ENCODE results near the gene ZNF766. TPM values are rescaled to one million over a fixed set of nuclear protein-coding genes. Genes with fewer than 3 reads are reported as not detected.
A peak's percentile ranks its signal among the peaks of the same experiment; 100 is the strongest.

ZNF766 gene
- polyA plus RNA-seq = 7.5 to 10.6 TPM (median 7.9 TPM) in 3 replicates
- 12.9 TPM for polyA plus RNA-seq (2011; ENCODE audit: low read depth)
- 4.5 and 10.6 TPM in 2 replicates for polyA plus RNA-seq (2011; cell fraction: cytosol; rRNA removed)
- polyA plus RNA-seq (2011; cell fraction: nucleus; rRNA removed) = 8.8 and 10.4 TPM in 2 replicates
- 8.1 and 9.1 TPM in 2 replicates for polyA plus RNA-seq (2012; ENCODE audit: low replicate concordance)
- polyA minus RNA-seq = 0.95 to 14.9 TPM (median 5.9 TPM) in 3 replicates
- 8.6 TPM for polyA minus RNA-seq (2011; cell fraction: cytosol; rRNA and poly(A)+ RNA removed)
- 3.9 and 10.3 TPM in 2 replicates for polyA minus RNA-seq (2011; cell fraction: nucleus; rRNA and poly(A)+ RNA removed)

DNA sequence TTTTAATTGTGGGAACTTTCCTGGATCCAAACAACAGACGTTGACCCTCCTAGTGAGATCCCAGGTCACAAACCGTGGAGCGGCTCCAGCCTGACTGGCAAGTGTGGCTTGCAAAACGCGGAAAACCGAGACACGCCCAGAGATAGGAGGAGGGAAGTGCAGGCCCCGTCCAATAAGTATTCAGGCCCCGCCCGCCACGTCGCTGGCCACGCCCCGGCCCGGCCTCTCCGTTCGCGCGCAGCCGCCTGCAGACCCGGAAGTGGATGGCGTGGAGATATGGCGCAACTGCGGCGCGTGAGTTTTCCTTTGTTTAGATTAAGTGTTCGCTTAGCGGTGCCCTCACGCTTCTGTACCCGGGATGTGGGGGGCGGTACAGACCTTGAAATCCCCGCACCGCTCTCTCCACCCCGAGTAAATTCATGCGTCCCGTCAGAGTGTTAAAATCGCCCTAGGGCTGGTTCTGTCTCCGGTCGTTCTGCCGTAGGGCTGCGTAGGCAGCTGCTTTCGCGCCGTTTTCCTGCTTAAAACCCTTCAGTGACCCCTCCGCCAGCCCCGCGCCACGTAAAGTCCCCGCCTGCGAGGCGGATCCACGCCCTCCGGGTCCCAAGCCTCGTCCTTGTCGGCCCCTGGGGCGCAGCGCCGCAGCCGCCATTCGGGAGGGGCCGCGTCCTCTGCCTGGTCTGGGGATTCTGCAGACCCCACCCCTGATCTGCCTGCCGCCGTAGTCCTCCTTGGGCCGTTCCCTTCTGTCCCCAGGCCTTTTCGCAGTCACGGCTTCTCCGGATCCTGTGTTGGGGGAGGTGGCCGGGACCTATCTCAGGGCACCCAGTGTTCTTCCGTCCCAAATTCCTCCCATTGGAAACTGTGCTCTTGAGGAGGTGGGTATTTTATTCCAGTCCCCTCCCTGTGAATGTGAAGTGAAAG is at the start of gene ZNF766:
Gene ZNF766, plus strand, starts transcription at position 250 of the 924 bp plus-strand sequence. Its CDS starts 27 bp downstream, at position 277.
- TF ChIP-seq EZH2 (IDR thresholded peaks at IDR 0.05; ENCODE audit: low read length) = no peak
- TF ChIP-seq, protein P1, sequence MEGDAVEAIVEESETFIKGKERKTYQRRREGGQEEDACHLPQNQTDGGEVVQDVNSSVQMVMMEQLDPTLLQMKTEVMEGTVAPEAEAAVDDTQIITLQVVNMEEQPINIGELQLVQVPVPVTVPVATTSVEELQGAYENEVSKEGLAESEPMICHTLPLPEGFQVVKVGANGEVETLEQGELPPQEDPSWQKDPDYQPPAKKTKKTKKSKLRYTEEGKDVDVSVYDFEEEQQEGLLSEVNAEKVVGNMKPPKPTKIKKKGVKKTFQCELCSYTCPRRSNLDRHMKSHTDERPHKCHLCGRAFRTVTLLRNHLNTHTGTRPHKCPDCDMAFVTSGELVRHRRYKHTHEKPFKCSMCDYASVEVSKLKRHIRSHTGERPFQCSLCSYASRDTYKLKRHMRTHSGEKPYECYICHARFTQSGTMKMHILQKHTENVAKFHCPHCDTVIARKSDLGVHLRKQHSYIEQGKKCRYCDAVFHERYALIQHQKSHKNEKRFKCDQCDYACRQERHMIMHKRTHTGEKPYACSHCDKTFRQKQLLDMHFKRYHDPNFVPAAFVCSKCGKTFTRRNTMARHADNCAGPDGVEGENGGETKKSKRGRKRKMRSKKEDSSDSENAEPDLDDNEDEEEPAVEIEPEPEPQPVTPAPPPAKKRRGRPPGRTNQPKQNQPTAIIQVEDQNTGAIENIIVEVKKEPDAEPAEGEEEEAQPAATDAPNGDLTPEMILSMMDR (optimal IDR thresholded peaks at IDR 0.05 in 1 of 3, IDR thresholded peaks at IDR 0.05 in 1 of 3, conservative IDR thresholded peaks at IDR 0.05 in 1 of 3; ENCODE audit: extremely low read depth in 1 of 3, insufficient read depth in 2 of 3, low read length in 3 of 3) = no peak
- dilution Hi-C loops (cut with MboI; ENCODE audit: extremely low pct_ligation_motif_present, low sequenced_read_pairs) = no loop called here
- Histone ChIP-seq H3K9me3 (ENCODE audit: control insufficient read depth, low read depth, low read length) (no peaks in the 10 kb centered on the region), H3K4me2 (ENCODE audit: control insufficient read depth, extremely low read depth, insufficient read depth, low read depth, low read length) (peak within 1 kb of the TSS; percentile 97), H3K4me1 (ENCODE audit: control insufficient read depth, extremely low read depth, insufficient read depth, low read length) (peaks cover 4% of the 10 kb centered on the region), H3K36me3 (ENCODE audit: control insufficient read depth in 2 of 2, extremely low read depth in 1 of 2, insufficient read depth in 2 of 2, low read length in 2 of 2) (peaks cover 10 to 12% of the 10 kb centered on the region in 2 experiments), H3K9me1 (ENCODE audit: control insufficient read depth, extremely low read depth, insufficient read depth, low read length) (no peaks in the 10 kb centered on the region), H4K20me1 (ENCODE audit: control insufficient read depth, extremely low read depth, insufficient read depth, low read length) (no peaks in the 10 kb centered on the region), H3K9ac (ENCODE audit: control insufficient read depth, extremely low read depth, insufficient read depth, low read length) (peak within 1 kb of the TSS; percentile 100), H3K27me3 (ENCODE audit: control insufficient read depth, extremely low read depth, insufficient read depth, low read length) (no peaks in the 10 kb centered on the region), H3K4me3 (ENCODE audit: control insufficient read depth in 2 of 3, extremely low read depth in 1 of 3, insufficient read depth in 2 of 3, low read depth in 1 of 3, low read length in 3 of 3) (peak within 1 kb of the TSS; percentile 84 to 98 (median 85)), H3K27ac (ENCODE audit: control insufficient read depth, insufficient read depth, low read length) (peak within 1 kb of the TSS; percentile 98), H3K79me2 (ENCODE audit: control insufficient read depth, insufficient read depth, low read length) (peaks cover 44% of the 10 kb centered on the region), H2AFZ (ENCODE audit: control insufficient read depth, low read length) (peak within 1 kb of the TSS; percentile 89)
- DNase-seq (ENCODE audit: low read depth, low spot score) (peak; percentile 48), FAIRE-seq (no peak)

DNA sequence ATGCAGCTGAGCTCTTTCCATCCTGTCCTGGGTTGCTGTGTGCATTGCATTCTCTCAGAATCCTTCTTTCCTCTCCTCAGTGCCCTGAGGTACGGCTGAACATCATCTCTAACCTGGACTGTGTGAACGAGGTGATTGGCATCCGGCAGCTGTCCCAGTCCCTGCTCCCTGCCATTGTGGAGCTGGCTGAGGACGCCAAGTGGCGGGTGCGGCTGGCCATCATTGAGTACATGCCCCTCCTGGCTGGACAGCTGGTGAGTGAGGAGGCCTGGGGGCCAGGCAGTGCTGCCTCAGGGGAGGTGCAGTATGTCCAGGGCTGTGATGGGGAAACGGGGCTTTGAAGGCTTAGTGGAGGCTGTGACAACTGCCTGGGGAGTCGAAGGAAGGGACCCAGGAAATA is 49.8 kb upstream of the ZNF766 start:
- FAIRE-seq (no peak), DNase-seq (ENCODE audit: low read depth, low spot score) (no peak)
- H3K9ac ChIP-seq (ENCODE audit: control insufficient read depth, extremely low read depth, insufficient read depth, low read length) = no peak overlapping the region
- H3K27me3 ChIP-seq (ENCODE audit: control insufficient read depth, extremely low read depth, insufficient read depth, low read length) = no peaks in the 10 kb centered on the region
- no peak overlapping the region for H3K4me2 ChIP-seq (ENCODE audit: control insufficient read depth, extremely low read depth, insufficient read depth, low read depth, low read length)
- H3K4me3 ChIP-seq (ENCODE audit: control insufficient read depth in 2 of 3, extremely low read depth in 1 of 3, insufficient read depth in 2 of 3, low read depth in 1 of 3, low read length in 3 of 3) = no peak overlapping the region
- peaks cover 3% of the 10 kb centered on the region for H3K9me1 ChIP-seq (ENCODE audit: control insufficient read depth, extremely low read depth, insufficient read depth, low read length)
- H4K20me1 ChIP-seq (ENCODE audit: control insufficient read depth, extremely low read depth, insufficient read depth, low read length) = no peaks in the 10 kb centered on the region
- H2AFZ ChIP-seq (ENCODE audit: control insufficient read depth, low read length) = no peak overlapping the region
- H3K27ac ChIP-seq (ENCODE audit: control insufficient read depth, insufficient read depth, low read length) = no peak overlapping the region
- H3K4me1 ChIP-seq (ENCODE audit: control insufficient read depth, extremely low read depth, insufficient read depth, low read length) = no peaks in the 10 kb centered on the region
- peaks cover 56 to 67% of the 10 kb centered on the region in 2 experiments for H3K36me3 ChIP-seq (ENCODE audit: control insufficient read depth in 2 of 2, extremely low read depth in 1 of 2, insufficient read depth in 2 of 2, low read length in 2 of 2)
- TF ChIP-seq, protein P1 (optimal IDR thresholded peaks at IDR 0.05 in 1 of 3, IDR thresholded peaks at IDR 0.05 in 1 of 3, conservative IDR thresholded peaks at IDR 0.05 in 1 of 3; ENCODE audit: extremely low read depth in 1 of 3, insufficient read depth in 2 of 3, low read length in 3 of 3) = no peak
- TF ChIP-seq EZH2 (IDR thresholded peaks at IDR 0.05; ENCODE audit: low read length) = no peak
- no peaks in the 10 kb centered on the region for H3K79me2 ChIP-seq (ENCODE audit: control insufficient read depth, insufficient read depth, low read length)
- H3K9me3 ChIP-seq (ENCODE audit: control insufficient read depth, low read depth, low read length) = no peaks in the 10 kb centered on the region
- dilution Hi-C loops (cut with MboI; ENCODE audit: extremely low pct_ligation_motif_present, low sequenced_read_pairs) = no loop called here

All from keratinocyte (primary cell).